D721Med (cell line): ENCODE data around the gene C9orf50.
"Not testable (repeated sequence)": the region's sequence is repeated elsewhere in the genome, so short reads cannot be mapped to it uniquely, and the experiment has no call there.

Experiments
- DNase-seq: peaks from one replicate; pipeline ENCODE4 v3.0.0; 2011; ENCODE audit warnings: low spot score; ENCODE audit not compliant: insufficient read length
- FAIRE-seq: peaks from 2 replicates; lab custom pipeline; 2011; peaks lifted over from hg19 to GRCh38; lab: Jason Lieb, UNC
- CTCF ChIP-seq: IDR thresholded peaks from 2 replicates; pipeline ENCODE4 v1.5.1; 2012; ENCODE audit warnings: mild to moderate bottlenecking, control low read depth; ENCODE audit not compliant: insufficient read depth; ENCODE audit errors: missing control alignments

The C9orf50 gene

GRCh38 chr9:129637102-129637501 is 16.2 kb upstream of the C9orf50 start:
- no peak for TF ChIP-seq CTCF
- FAIRE-seq, result no peak
- DNase-seq, result no peak

GRCh38 chr9:129636343-129636742 is 15.4 kb upstream of the C9orf50 start:
- DNase-seq, result not testable (repeated sequence)

GRCh38 chr9:129635099-129636065 is 14.5 kb upstream of the C9orf50 start:
- DNase-seq (no peak), FAIRE-seq (no peak)
- TF ChIP-seq CTCF, result no peak

More at GRCh38 chr9:129636343-129636742, 15.4 kb upstream of the C9orf50 start:
- not testable (repeated sequence) for FAIRE-seq

GRCh38 chr9:129633848-129634247 is 12.9 kb upstream of the C9orf50 start:
- DNase-seq, result no peak
- TF ChIP-seq CTCF, result no peak
- no peak for FAIRE-seq

- FAIRE-seq (no peak), DNase-seq (no peak)
- TF ChIP-seq CTCF, result no peak
Observed at GRCh38 chr9:129633207-129633606, 12.3 kb upstream of the C9orf50 start.

GRCh38 chr9:129632460-129632859 is 11.6 kb upstream of the C9orf50 start:
- DNase-seq (no peak), FAIRE-seq (no peak)
- TF ChIP-seq CTCF, result no peak

GRCh38 chr9:129631674-129632129 is 10.8 kb upstream of the C9orf50 start:
- TF ChIP-seq CTCF, result no peak
- DNase-seq (no peak), FAIRE-seq (no peak)
